Measurements from ENCODE around the gene HOXA6.

Gene HOXA6

GRCh38 chr7:27116962-27117886 lies 30.4 kb downstream of the HOXA6 start:
- Histone ChIP-seq H3K27ac (replicated peaks) (no peak overlapping the region), H3K4me3 (replicated peaks; ENCODE audit: insufficient read depth, low read length) (no peak overlapping the region), H3K27me3 (ENCODE audit: insufficient read depth, poor library complexity, severe bottlenecking) (peaks cover 3% of the 10 kb centered on the region)
- TF ChIP-seq GABPA (IDR thresholded peaks at IDR 0.05; ENCODE audit: low read depth) (no peak), CTCF (IDR thresholded peaks at IDR 0.05; ENCODE audit: insufficient read depth, low read length) (no peak), SPI1 (IDR thresholded peaks at IDR 0.05; ENCODE audit: borderline replicate concordance, low read depth) (no peak), REST (IDR thresholded peaks at IDR 0.05; ENCODE audit: insufficient replicate concordance, low read depth) (no peak), POLR2AphosphoS5 (IDR thresholded peaks at IDR 0.05; ENCODE audit: low read depth) (no peak)
- DNase-seq (ENCODE audit: low read depth in 1 of 2, low spot score in 1 of 2): no peak

- Histone ChIP-seq H3K27ac (replicated peaks) (no peak overlapping the region), H3K4me3 (replicated peaks; ENCODE audit: insufficient read depth, low read length) (no peak overlapping the region), H3K27me3 (ENCODE audit: insufficient read depth, poor library complexity, severe bottlenecking) (peaks cover 3% of the 10 kb centered on the region)
- TF ChIP-seq REST (IDR thresholded peaks at IDR 0.05; ENCODE audit: insufficient replicate concordance, low read depth) (no peak), GABPA (IDR thresholded peaks at IDR 0.05; ENCODE audit: low read depth) (no peak), SPI1 (IDR thresholded peaks at IDR 0.05; ENCODE audit: borderline replicate concordance, low read depth) (no peak), CTCF (IDR thresholded peaks at IDR 0.05; ENCODE audit: insufficient read depth, low read length) (no peak), POLR2AphosphoS5 (IDR thresholded peaks at IDR 0.05; ENCODE audit: low read depth) (no peak)
- DNase-seq (ENCODE audit: low read depth in 1 of 2, low spot score in 1 of 2): no peak
These were observed 31.3 kb downstream of the HOXA6 start for GRCh38 chr7:27116031-27116961.

- TF ChIP-seq CTCF (IDR thresholded peaks at IDR 0.05; ENCODE audit: insufficient read depth, low read length) (no peak), REST (IDR thresholded peaks at IDR 0.05; ENCODE audit: insufficient replicate concordance, low read depth) (no peak), POLR2AphosphoS5 (IDR thresholded peaks at IDR 0.05; ENCODE audit: low read depth) (no peak)
- Histone ChIP-seq H3K4me3 (replicated peaks; ENCODE audit: insufficient read depth, low read length) (no peak overlapping the region), H3K27me3 (ENCODE audit: insufficient read depth, poor library complexity, severe bottlenecking) (peaks cover 3% of the 10 kb centered on the region), H3K27ac (replicated peaks) (no peak overlapping the region)
- DNase-seq (ENCODE audit: low read depth in 1 of 2, low spot score in 1 of 2): no peak
These were observed 32.1 kb downstream of the HOXA6 start for GRCh38 chr7:27115221-27116026.
